ENCODE results near the gene POLE4. TPM values are rescaled to one million over a fixed set of nuclear protein-coding genes. Genes with fewer than 3 reads are reported as not detected.

Gene POLE4
- total RNA-seq, 1 donor: 23.5 TPM

DNA sequence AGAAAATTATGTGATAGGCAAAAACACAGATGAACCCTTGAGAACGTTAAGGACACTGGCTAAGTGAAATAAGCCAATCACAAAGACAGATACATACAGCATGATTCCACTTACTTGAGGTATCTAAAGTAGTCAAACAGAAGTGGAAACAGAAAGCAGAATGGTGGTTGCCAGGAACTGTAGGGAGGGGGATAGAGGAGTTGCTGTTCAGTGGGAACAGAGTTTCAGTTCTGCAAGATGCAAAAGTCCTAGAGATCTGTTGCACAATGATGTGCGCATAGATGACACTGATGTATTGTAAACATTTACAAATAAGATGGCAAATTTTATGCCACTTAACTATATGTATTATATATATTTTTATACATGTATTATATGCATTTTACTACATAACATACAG lies 59.7 kb downstream of the POLE4 start:
- Histone ChIP-seq H3K27ac (ENCODE audit: low read depth, low read length) (no peak overlapping the region), H3K27me3 (ENCODE audit: insufficient read depth, low read length) (no peaks in the 10 kb centered on the region), H3K36me3 (ENCODE audit: insufficient read depth, low read length) (no peaks in the 10 kb centered on the region), H3K4me3 (ENCODE audit: insufficient read depth, low read length) (no peak overlapping the region), H3K4me2 (ENCODE audit: insufficient read depth, low read length) (no peak overlapping the region), H3K4me1 (ENCODE audit: insufficient read depth, low read length) (peaks cover 16% of the 10 kb centered on the region), H3K9me3 (ENCODE audit: low read depth, low read length) (no peaks in the 10 kb centered on the region), H4K20me1 (ENCODE audit: insufficient read depth, low read length) (no peaks in the 10 kb centered on the region), H2AFZ (ENCODE audit: low read length) (no peak overlapping the region), H3K79me2 (ENCODE audit: insufficient read depth, low read length) (no peaks in the 10 kb centered on the region)
- TF ChIP-seq, protein P1, sequence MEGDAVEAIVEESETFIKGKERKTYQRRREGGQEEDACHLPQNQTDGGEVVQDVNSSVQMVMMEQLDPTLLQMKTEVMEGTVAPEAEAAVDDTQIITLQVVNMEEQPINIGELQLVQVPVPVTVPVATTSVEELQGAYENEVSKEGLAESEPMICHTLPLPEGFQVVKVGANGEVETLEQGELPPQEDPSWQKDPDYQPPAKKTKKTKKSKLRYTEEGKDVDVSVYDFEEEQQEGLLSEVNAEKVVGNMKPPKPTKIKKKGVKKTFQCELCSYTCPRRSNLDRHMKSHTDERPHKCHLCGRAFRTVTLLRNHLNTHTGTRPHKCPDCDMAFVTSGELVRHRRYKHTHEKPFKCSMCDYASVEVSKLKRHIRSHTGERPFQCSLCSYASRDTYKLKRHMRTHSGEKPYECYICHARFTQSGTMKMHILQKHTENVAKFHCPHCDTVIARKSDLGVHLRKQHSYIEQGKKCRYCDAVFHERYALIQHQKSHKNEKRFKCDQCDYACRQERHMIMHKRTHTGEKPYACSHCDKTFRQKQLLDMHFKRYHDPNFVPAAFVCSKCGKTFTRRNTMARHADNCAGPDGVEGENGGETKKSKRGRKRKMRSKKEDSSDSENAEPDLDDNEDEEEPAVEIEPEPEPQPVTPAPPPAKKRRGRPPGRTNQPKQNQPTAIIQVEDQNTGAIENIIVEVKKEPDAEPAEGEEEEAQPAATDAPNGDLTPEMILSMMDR (IDR thresholded peaks at IDR 0.05; ENCODE audit: extremely low read depth, low read depth, low read length): no peak
- no peak for DNase-seq (ENCODE audit: insufficient read length, low spot score, missing footprints)

Other genes with a start within 250 kb of the POLE4 start
- 74.6 and 76.4 TPM in 2 replicates for gene HK2, start 124.5 kb upstream of the POLE4 start, total RNA-seq
- gene TACR1, start 240.9 kb downstream of the POLE4 start, total RNA-seq: under 0.01 and 0.29 TPM in 2 replicates

All from osteoblast (primary cell).